GM19238 (cell line): ENCODE data around the gene F12.

Experiments used
- DNase-seq: peaks from one replicate; pipeline ENCODE4 v3.0.0; 2011; ENCODE audit warnings: low spot score; ENCODE audit not compliant: insufficient read length

The F12 gene

DNA sequence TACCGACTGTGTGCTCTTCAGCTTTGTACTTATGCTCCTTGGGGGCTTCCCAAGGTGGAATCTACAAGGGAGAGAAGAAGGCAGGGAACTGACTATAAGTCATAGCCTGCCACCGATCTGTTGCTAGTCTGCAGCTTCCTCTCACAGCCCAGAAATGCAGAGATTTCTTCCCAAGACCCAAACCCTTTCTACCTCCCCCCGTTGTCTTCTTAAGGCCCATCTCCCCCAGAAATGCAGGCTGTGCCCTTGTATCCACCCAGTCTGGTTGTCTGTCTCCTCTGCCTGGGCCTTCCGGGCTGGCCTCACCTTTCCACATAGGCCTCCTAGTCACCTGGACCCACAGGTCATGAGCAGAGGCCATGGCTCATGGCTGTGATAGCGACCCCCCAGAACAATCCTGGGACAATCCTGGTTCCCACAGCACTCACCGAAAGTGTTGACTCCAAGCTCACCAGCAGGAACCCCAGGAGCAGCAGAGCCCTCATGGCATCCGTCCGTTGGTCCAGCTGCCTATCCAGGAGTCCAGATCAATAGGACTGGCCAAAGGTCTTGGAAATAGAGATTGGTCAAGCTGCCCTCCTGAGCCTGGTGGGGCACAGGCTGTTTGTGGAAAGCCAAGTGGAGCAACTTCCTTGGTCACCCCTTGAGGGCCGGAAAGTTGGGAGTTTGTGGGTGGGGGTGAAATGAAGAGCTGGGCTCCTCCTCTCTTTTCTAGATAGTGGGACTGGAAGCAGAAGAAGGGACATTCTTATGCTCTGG lies at the start of gene F12:
Gene F12, minus strand, starts transcription at position 522 of the 759 bp plus-strand sequence. Its CDS starts 37 bp downstream, at position 485.
- no peak for DNase-seq

DNA sequence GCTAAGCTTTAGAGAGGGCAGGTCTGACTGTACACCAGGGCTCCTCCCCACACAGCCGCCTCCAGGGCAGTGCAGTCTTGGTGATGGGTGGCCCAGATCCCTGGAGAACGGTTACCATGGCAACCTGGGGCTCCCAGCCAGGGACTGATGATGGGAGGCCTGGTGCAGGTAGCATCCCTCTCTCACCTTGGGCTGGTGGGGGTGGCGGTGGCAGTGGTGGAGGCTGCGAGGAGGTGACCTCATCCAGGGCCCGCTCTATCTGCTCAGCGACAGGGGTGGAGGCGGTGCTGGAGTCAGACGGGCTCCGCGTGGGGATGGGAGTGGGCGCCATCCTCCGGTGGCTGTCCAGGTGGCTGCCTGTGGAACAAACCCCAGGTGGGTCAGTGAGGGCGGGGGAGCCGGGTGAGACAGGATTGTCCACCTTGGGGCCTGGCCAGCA lies 49.6 kb upstream of the F12 start:
- DNase-seq, result no peak

GRCh38 chr5:177457852-177458681 lies 48.7 kb upstream of the F12 start:
- DNase-seq, result no peak

- peak; percentile 96 for DNase-seq
Observed at GRCh38 chr5:177456976-177457851, 47.9 kb upstream of the F12 start.

GRCh38 chr5:177456591-177456964 lies 47.2 kb upstream of the F12 start:
- DNase-seq, result no peak

DNA sequence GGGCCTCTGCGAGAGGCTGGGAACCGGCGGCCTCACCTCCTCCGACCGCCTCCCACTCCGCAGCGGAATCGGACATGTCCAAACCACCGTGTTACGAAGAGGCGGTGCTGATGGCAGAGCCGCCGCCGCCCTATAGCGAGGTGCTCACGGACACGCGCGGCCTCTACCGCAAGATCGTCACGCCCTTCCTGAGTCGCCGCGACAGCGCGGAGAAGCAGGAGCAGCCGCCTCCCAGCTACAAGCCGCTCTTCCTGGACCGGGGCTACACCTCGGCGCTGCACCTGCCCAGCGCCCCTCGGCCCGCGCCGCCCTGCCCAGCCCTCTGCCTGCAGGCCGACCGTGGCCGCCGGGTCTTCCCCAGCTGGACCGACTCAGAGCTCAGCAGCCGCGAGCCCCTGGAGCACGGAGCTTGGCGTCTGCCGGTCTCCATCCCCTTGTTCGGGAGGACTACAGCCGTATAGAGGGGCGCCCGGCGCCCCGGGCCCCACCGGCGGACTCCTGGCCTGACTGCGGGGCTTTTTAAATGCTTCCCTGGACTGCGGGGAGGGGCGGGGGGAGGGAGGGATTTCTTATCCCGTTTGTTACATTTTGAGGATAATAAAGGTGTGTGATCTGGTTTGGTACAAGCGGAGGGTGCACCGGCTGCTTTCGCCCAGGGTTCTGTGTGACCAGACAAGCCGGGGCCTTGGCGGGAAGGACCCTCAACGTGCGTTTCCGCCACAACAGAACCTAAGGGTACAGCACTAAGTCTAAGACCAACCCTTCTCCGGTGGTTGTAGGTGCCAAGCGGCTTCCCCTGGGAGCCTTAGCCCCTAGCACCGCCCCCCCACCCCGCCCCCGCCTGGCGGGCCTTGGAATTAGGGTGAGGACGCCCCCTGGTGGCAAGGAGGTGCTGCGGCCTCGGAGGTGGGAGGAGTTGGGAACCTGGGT lies 46.6 kb upstream of the F12 start:
- DNase-seq, result peak; percentile 97

GRCh38 chr5:177455036-177455660 lies 45.8 kb upstream of the F12 start:
- DNase-seq, result peak; percentile 93

- DNase-seq, result peak; percentile 99
Observed at GRCh38 chr5:177454397-177455035, 45.2 kb upstream of the F12 start.

DNA sequence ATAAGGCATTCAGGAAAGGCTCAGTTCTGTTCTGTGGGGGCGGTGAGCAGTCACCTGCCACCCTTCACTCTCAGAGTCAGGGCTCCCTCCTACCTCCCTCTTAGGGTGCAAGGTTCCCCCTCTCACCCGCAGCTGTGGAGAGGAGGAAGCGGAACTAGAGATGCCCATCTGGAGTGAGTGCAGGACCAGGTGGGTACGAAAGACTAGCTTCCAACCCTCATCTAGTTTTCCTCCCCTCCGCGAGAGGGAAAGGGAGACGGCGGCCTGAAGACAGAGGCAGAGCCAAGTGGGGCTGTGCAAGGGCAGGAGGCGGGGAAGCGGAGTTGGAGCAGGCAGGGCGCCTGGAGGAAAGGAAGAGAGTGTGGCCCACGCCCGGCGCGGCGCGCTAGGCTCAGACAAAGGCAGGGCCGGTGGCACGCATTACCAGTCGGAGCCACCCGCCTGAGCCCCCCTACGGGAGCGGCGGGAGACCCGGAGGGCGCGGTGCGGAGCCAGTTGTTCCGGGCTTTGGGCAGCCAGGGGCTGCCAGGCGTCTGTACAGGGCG lies 44.6 kb upstream of the F12 start:
- DNase-seq, result no peak

DNA sequence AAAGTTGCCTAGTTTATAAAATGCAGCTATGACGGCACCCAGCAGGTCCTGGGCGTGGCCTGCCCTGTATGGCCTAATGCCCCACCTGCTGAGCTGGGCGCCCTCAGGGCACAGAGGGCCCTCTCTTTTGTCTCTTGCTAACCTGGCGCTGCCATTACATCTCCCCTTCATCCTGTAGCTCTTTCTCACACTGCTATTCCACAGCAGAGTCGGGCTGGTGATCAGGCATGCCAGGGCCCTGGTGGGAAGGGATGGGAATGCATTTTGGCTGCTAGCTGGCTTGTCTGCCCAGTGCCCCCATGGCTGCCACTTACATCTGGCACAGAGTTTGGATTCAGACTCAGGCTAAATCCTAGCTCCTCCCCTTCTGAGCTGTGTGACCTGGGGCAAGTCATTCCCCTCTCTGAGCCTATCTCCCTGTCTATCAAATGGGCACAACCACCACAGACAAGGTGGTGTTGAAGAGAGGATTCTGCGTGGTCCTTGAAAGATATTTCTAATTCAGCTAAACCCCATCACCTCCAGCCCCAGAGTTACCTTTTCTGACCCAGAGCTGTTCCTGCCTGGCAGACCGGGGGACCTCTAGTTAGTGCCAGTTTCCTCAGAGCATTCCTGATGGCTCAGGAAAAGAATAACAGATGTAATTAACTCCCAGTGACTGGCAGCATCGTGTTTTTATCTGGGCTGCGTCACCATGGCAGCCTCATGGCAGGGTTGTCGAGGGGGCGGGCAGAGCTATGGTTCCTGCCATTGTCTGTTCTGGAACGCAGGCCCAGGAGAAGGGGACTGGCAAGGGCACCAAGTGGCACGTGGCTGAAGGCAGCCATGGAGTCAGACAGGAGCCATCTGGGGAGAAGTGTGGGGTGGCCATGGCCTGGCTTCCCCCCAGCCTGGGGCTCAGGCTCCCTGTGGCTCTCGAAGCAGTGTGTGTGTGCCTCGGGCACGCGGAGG lies 43.6 kb upstream of the F12 start:
- no peak for DNase-seq

GRCh38 chr5:177450667-177451424 lies 41.5 kb upstream of the F12 start:
- DNase-seq, result no peak

GRCh38 chr5:177449140-177450061 lies 40.0 kb upstream of the F12 start:
- no peak for DNase-seq

- no peak for DNase-seq
Observed at GRCh38 chr5:177448244-177448950, 39.0 kb upstream of the F12 start.

DNA sequence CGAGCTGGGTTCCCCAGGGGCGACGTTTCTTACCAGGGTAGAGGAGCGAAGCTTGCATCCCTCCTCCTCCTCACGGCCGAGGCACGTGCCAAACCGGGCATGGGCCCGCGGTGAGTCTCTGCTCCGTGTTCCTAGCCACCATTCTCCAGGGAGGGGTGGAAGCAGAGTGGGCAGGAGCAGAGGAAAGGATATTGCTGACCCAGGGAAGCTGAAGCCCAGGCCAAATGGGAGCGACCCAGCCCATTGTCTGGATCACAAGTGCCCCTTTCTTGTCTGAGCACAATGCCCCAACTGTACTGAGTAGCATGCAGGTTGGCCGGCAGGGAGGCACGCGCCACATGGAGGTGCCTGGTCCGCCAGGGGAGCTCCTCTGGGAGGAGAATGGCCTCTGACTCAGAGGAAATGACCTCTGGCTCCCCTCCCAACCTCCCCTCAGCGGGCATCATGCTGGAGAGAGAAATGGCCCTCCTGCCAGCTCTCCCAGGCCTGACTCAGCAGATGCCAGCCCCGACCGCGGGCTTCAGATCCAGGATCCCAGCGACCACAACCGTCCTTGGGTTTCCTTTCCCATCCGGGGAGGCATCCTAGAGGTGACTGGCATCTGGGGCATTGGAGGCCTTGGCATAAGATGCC lies 38.4 kb upstream of the F12 start:
- DNase-seq, result no peak

GRCh38 chr5:177447066-177447610 lies 37.8 kb upstream of the F12 start:
- peak; percentile 76 for DNase-seq
